ENCODE data around the gene WDFY3. TPM values are rescaled to one million over a fixed set of nuclear protein-coding genes. Genes with fewer than 3 reads are reported as not detected.

The WDFY3 gene
- total RNA-seq, 4 donors from 2014 or later = 103 to 141 (median 121) TPM

DNA sequence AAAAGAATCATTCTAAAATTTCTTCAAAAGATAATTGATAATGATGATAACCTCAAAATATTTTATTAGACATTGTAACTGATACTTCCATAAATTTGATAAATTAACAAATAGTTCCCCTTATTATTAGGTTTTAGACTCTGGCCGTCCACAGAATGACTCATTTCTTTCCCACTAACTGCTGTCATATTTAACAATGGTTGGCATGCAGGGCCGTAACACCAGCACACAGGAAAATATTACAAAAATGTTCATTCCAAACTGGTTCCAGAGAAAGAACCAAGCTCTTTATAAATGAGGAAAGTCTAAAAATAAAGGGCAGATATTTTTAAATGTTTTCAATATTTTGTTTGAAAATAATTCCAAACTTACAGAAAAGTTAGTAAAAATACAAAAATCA is 28.2 kb downstream of the WDFY3 start:
- intact Hi-C loops (cut with DNase I) = no loop called here
- H3K36me3 ChIP-seq = no peaks in the 10 kb centered on the region
- H3K27ac ChIP-seq = peak overlapping the region in 1 of 3 donors; percentile 30
- H3K27me3 ChIP-seq = no peaks in the 10 kb centered on the region
- no peak overlapping the region for H3K4me3 ChIP-seq (replicated peaks in 1 of 3)
- DNase-seq = no peak
- peaks cover 16 to 23% of the 10 kb centered on the region in 2 donors for H3K4me1 ChIP-seq
- no peaks in the 10 kb centered on the region for H3K9me3 ChIP-seq
- WGBS, 2 donors = 36 to 67% methylated on average over 2 of the region's 2 CpGs
- no peak for TF ChIP-seq POLR2A (IDR thresholded peaks at IDR 0.05)
- TF ChIP-seq, protein P1, sequence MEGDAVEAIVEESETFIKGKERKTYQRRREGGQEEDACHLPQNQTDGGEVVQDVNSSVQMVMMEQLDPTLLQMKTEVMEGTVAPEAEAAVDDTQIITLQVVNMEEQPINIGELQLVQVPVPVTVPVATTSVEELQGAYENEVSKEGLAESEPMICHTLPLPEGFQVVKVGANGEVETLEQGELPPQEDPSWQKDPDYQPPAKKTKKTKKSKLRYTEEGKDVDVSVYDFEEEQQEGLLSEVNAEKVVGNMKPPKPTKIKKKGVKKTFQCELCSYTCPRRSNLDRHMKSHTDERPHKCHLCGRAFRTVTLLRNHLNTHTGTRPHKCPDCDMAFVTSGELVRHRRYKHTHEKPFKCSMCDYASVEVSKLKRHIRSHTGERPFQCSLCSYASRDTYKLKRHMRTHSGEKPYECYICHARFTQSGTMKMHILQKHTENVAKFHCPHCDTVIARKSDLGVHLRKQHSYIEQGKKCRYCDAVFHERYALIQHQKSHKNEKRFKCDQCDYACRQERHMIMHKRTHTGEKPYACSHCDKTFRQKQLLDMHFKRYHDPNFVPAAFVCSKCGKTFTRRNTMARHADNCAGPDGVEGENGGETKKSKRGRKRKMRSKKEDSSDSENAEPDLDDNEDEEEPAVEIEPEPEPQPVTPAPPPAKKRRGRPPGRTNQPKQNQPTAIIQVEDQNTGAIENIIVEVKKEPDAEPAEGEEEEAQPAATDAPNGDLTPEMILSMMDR (IDR thresholded peaks at IDR 0.05) = no peak

DNA sequence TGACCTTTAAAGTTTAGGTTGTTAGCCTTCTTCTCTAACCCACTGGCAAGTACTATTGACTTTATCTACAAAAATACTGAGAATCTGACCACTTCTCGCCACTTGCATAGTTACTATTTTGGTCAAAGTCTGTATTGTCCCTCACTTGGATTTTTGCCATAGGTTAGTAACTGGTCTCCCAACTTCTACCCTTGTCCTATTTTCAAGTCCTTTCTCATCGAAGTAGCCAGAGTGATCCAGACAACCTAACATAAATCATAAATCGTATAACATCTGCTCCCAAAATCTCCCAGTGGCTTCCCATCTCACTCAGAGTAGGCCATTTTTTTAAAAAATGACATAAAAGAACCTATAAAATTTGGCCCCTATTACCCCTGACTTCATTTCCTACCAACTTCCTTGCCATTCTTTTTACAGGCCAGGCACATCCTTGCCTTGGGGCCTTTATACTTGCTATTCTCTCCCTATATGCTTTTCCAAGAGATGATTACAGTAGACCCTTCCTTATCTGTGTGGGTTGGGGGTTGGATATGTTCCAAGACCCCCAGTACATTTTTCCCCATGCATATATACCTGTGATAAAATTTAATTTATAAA is 29.0 kb downstream of the WDFY3 start:
- Histone ChIP-seq H3K36me3 (no peaks in the 10 kb centered on the region), H3K4me1 (peaks cover 21 to 23% of the 10 kb centered on the region in 2 donors), H3K9me3 (no peaks in the 10 kb centered on the region), H3K27me3 (no peaks in the 10 kb centered on the region), H3K4me3 (replicated peaks in 1 of 3) (no peak overlapping the region), H3K27ac (peak overlapping the region in 1 of 3 donors; percentile 30)
- TF ChIP-seq, protein P1 (IDR thresholded peaks at IDR 0.05) = no peak
- no peak for TF ChIP-seq POLR2A (IDR thresholded peaks at IDR 0.05)
- no peak for DNase-seq
- 72 to 77% methylated on average over 3 of the region's 3 CpGs for WGBS, 2 donors
- intact Hi-C loops (cut with DNase I) = no loop called here

DNA sequence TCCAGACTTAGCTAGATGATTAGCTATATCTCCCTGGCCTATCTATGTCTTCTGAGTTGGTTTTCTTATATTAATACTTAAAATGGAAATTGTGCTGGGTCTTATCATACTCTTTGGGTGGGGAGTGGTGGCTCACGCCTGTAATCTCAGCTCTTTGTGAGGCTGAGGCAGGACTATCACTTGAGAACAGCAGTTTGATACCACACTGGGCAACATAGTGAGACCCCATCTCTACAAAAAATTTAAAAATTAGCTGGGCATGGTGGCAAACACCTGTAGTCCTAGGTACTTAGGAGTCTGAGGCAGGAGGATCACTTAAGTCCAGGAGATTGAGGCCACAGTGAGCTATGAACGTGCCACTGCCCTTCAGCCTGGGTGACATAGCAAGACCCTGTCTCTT is 30.4 kb downstream of the WDFY3 start:
- H3K9me3 ChIP-seq = no peaks in the 10 kb centered on the region
- intact Hi-C loops (cut with DNase I) = no loop called here
- peaks cover 23 to 26% of the 10 kb centered on the region in 2 donors for H3K4me1 ChIP-seq
- H3K27ac ChIP-seq = no peak overlapping the region
- TF ChIP-seq, protein P1 (IDR thresholded peaks at IDR 0.05) = no peak
- TF ChIP-seq POLR2A (IDR thresholded peaks at IDR 0.05) = no peak
- 93 to 96% methylated on average over 2 of the region's 2 CpGs for WGBS, 2 donors
- H3K36me3 ChIP-seq = no peaks in the 10 kb centered on the region
- DNase-seq = no peak
- H3K4me3 ChIP-seq (replicated peaks in 1 of 3) = no peak overlapping the region
- no peaks in the 10 kb centered on the region for H3K27me3 ChIP-seq

DNA sequence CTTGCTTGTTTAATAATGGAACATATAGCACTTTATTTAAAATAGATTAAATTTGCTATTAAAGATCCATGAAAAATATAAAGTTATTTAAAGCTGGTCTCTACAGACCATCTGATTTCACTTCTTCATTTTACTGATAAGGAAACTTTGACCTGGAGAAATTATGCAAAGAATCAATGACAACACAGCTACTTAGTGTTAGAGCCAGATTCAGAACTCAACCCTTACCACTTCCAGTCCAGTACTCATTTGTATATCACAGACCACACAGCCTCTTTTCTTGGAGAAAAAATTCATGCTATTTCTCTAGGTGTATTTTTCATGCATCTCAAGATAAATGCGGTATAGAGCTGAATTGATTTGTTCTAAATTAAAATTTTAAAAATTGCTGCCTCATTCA is 34.0 kb downstream of the WDFY3 start:
- H3K27ac ChIP-seq = no peak overlapping the region
- intact Hi-C loops (cut with DNase I) = no loop called here
- TF ChIP-seq, protein P1 (IDR thresholded peaks at IDR 0.05) = no peak
- no peak for TF ChIP-seq POLR2A (IDR thresholded peaks at IDR 0.05)
- H3K36me3 ChIP-seq = no peaks in the 10 kb centered on the region
- DNase-seq = no peak
- H3K4me3 ChIP-seq (replicated peaks in 1 of 3) = no peak overlapping the region
- H3K4me1 ChIP-seq = peaks cover 4 to 14% of the 10 kb centered on the region in 2 donors
- 91 to 92% methylated on average over 1 of the region's 1 CpG for WGBS, 2 donors
- no peaks in the 10 kb centered on the region for H3K27me3 ChIP-seq
- H3K9me3 ChIP-seq = no peaks in the 10 kb centered on the region

DNA sequence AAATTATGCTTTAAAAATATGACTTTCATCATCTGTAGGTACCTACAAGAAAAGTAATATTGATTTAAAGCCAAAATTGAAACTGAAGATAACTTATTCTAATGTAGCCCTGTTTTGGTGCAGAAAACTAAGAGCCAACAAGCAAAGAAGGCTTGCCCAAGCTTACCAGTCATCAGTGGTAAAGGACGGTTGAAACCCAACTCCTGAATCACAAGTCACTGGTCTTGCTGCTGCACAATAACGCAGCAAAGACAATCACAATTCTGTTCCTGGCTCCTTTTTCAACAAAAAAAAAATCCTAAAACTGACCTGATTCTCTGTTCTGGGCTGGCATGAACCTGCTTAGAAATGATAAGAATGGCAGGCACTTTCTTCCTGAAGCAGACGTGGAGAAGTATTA is 34.5 kb downstream of the WDFY3 start:
- H3K27ac ChIP-seq = no peak overlapping the region
- no peak overlapping the region for H3K4me3 ChIP-seq (replicated peaks in 1 of 3)
- no peaks in the 10 kb centered on the region for H3K27me3 ChIP-seq
- no peaks in the 10 kb centered on the region for H3K9me3 ChIP-seq
- no peak for DNase-seq
- intact Hi-C loops (cut with DNase I) = no loop called here
- no peak for TF ChIP-seq POLR2A (IDR thresholded peaks at IDR 0.05)
- TF ChIP-seq, protein P1 (IDR thresholded peaks at IDR 0.05) = no peak
- 88 to 89% methylated on average over 3 of the region's 3 CpGs for WGBS, 2 donors
- no peaks in the 10 kb centered on the region for H3K36me3 ChIP-seq
- peaks cover 0 to 11% of the 10 kb centered on the region in 2 donors for H3K4me1 ChIP-seq
